ENCODE results near the gene NAT9. TPM values are rescaled to one million over a fixed set of nuclear protein-coding genes. Genes with fewer than 3 reads are reported as not detected.

NAT9 gene
- total RNA-seq, 4 donors from 2014 or later = 14.3 to 26.6 (median 18.1) TPM

DNA sequence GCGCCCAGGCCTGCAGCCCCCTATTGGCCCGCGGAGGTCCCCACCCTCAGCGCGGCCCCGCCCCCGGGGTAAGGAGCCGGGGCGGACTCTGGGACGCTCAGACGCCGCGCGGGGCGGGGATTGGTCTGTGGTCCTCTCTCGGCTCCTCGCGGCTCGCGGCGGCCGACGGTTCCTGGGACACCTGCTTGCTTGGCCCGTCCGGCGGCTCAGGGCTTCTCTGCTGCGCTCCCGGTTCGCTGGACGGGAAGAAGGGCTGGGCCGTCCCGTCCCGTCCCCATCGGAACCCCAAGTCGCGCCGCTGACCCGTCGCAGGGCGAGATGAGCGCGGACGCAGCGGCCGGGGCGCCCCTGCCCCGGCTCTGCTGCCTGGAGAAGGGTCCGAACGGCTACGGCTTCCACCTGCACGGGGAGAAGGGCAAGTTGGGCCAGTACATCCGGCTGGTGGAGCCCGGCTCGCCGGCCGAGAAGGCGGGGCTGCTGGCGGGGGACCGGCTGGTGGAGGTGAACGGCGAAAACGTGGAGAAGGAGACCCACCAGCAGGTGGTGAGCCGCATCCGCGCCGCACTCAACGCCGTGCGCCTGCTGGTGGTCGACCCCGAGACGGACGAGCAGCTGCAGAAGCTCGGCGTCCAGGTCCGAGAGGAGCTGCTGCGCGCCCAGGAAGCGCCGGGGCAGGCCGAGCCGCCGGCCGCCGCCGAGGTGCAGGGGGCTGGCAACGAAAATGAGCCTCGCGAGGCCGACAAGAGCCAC, 27.4 kb downstream of the NAT9 start, which contains the start of gene NHERF1:
NHERF1 (plus strand) TSS at position 100 of the 750 bp plus-strand sequence; CDS start at position 319, 219 bp downstream.
- DNase-seq (ENCODE audit: low spot score in 2 of 2) = peak; percentile 88 to 98
- TF ChIP-seq POLR2A (IDR thresholded peaks at IDR 0.05) = peak in 1 of 2 donors; percentile 71
- TF ChIP-seq, protein P1, sequence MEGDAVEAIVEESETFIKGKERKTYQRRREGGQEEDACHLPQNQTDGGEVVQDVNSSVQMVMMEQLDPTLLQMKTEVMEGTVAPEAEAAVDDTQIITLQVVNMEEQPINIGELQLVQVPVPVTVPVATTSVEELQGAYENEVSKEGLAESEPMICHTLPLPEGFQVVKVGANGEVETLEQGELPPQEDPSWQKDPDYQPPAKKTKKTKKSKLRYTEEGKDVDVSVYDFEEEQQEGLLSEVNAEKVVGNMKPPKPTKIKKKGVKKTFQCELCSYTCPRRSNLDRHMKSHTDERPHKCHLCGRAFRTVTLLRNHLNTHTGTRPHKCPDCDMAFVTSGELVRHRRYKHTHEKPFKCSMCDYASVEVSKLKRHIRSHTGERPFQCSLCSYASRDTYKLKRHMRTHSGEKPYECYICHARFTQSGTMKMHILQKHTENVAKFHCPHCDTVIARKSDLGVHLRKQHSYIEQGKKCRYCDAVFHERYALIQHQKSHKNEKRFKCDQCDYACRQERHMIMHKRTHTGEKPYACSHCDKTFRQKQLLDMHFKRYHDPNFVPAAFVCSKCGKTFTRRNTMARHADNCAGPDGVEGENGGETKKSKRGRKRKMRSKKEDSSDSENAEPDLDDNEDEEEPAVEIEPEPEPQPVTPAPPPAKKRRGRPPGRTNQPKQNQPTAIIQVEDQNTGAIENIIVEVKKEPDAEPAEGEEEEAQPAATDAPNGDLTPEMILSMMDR (IDR thresholded peaks at IDR 0.05) = no peak
- 0% methylated on average over 36 to 40 of the region's 90 CpGs for WGBS, 2 donors
- intact Hi-C loops (cut with DNase I; ENCODE audit: low total_unique reads) = loop anchor here (10.0 kb wide), 1 partner anchor 116 kb away; no protein-coding TSS in a partner anchor
- peak within 1 kb of the TSS; percentile 98 for H3K4me3 ChIP-seq (ENCODE audit: low read depth, poor library complexity, severe bottlenecking)

DNA sequence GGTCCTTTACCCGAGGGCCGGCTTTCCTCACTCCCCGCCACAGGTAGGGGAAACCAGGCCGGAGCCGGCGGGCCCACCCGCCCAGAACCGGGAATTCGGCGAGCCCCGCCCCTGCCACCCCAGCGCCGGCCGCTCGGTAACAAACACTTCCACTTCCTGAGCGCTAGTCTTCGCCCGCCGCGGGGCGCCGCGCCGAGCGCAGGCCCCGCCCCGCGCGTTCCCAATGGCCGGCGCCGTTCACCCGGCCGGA, 27.9 kb downstream of the NAT9 start:
- 0 to 1% methylated on average over 7 to 30 of the region's 34 CpGs for WGBS, 2 donors
- no peak for TF ChIP-seq POLR2A (IDR thresholded peaks at IDR 0.05)
- TF ChIP-seq, protein P1 (IDR thresholded peaks at IDR 0.05) = no peak
- intact Hi-C loops (cut with DNase I; ENCODE audit: low total_unique reads) = loop anchor here (10.0 kb wide), 1 partner anchor 117 kb away; no protein-coding TSS in a partner anchor
- DNase-seq (ENCODE audit: low spot score in 2 of 2) = no peak
- H3K4me3 ChIP-seq (ENCODE audit: low read depth, poor library complexity, severe bottlenecking) = no peak overlapping the region

DNA sequence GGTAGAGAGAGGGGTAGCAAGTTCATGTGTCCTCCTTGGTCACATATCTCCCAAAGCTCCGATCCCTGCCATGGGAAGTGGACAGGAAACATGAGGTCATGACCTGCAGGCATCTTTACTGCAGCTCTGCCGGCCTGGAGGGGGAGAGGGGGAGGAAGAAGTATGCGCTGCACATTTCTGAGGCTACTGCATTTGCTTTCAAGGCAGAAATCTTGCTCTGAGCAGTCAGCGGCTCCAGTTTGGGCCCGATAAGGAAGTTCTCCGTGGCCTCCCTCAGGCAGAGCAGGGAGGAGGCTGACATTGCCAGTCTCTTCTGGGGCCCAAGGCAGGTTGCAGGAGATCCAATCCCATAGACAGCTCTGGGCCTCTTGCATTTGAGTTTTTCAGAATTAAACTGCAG, 29.2 kb downstream of the NAT9 start:
- intact Hi-C loops (cut with DNase I; ENCODE audit: low total_unique reads) = loop anchor here (10.0 kb wide), 1 partner anchor 118 kb away; no protein-coding TSS in a partner anchor
- no peak overlapping the region for H3K4me3 ChIP-seq (ENCODE audit: low read depth, poor library complexity, severe bottlenecking)
- TF ChIP-seq, protein P1 (IDR thresholded peaks at IDR 0.05) = no peak
- no peak for TF ChIP-seq POLR2A (IDR thresholded peaks at IDR 0.05)
- WGBS, 2 donors = 28 to 36% methylated on average over 6 of the region's 6 CpGs
- DNase-seq (ENCODE audit: low spot score in 2 of 2) = no peak

DNA sequence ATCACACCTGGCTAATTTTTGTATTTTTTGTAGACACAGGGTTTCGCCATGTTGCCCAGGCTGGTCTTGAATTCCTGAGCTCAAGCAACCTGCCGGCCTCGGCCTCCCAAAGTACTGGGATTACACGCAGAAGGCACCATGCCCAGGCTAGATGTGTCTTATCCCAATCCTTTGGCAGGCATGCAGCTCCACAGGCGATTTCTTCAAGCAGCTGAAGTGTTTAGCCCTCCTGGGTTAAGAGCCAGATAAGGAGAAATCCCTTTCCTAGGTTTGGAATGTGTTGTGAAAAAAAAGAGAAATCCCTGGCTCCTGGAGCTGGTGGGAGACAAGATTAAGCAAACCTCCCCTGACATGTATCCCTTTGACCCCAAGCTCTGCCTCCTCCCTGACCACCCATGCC, 29.8 kb downstream of the NAT9 start:
- TF ChIP-seq, protein P1 (IDR thresholded peaks at IDR 0.05) = no peak
- no peak for TF ChIP-seq POLR2A (IDR thresholded peaks at IDR 0.05)
- H3K4me3 ChIP-seq (ENCODE audit: low read depth, poor library complexity, severe bottlenecking) = no peak overlapping the region
- 72 to 78% methylated on average over 5 of the region's 5 CpGs for WGBS, 2 donors
- no peak for DNase-seq (ENCODE audit: low spot score in 2 of 2)
- intact Hi-C loops (cut with DNase I; ENCODE audit: low total_unique reads) = loop anchor here (10.0 kb wide), 1 partner anchor 118 kb away; no protein-coding TSS in a partner anchor

DNA sequence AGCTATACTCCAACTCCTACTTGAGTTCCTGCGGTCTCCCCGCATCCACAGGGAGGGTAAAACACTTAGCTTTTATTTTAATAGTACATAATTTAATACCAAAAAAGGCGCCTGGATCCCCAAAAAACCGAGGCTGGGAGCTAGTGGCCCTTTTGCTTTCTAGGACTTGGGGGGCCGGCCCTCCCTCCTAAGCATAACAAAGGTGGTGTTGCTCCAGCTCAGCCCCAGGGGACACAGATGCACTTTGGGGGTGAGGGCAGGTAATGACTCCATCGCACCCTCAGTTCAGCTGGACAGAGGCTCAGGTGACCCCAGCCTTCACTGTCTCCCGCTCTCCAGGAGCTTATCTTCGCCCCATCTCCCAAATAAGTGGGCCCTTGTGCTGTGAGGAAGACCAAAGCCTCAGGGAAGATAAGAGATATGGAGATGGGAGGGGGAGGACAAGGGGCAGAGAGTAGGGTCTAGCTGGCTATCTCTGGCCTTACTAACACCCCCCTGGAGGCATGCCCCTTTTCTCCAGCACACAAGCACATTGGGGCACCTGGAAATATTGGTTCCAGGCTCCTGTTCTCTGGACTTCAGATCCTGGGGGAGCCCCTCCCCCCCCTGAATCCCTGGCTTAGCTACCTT, 30.5 kb downstream of the NAT9 start:
- intact Hi-C loops (cut with DNase I; ENCODE audit: low total_unique reads) = loop anchor here (10.0 kb wide), 1 partner anchor 119 kb away; no protein-coding TSS in a partner anchor
- no peak overlapping the region for H3K4me3 ChIP-seq (ENCODE audit: low read depth, poor library complexity, severe bottlenecking)
- no peak for DNase-seq (ENCODE audit: low spot score in 2 of 2)
- no peak for TF ChIP-seq POLR2A (IDR thresholded peaks at IDR 0.05)
- TF ChIP-seq, protein P1 (IDR thresholded peaks at IDR 0.05) = no peak
- 85 to 93% methylated on average over 8 of the region's 8 CpGs for WGBS, 2 donors
